ENCODE measurements around the gene GRK3. TPM values are rescaled to one million over a fixed set of nuclear protein-coding genes. Genes with fewer than 3 reads are reported as not detected.

The GRK3 gene
- total and polyA plus RNA-seq, 2 donors (not counting 3 experiments of a cell fraction or from before 2014, with no cell fraction given) = 0.68 to 4.4 TPM

- no peaks in the 10 kb centered on the region for H3K9me3 ChIP-seq (replicated peaks; ENCODE audit: control insufficient read depth, insufficient read depth, low read length)
- H3K9ac ChIP-seq (replicated peaks; ENCODE audit: extremely low read depth, insufficient read depth, low read length) = no peak overlapping the region
- intact Hi-C loops (cut with micrococcal nuclease) = no loop called here
- no peak for TF ChIP-seq POLR2A (IDR thresholded peaks at IDR 0.05; ENCODE audit: low read depth, low read length)
- TF ChIP-seq MAX (IDR thresholded peaks at IDR 0.05; ENCODE audit: insufficient read depth, insufficient read length) = no peak
- no peak for TF ChIP-seq MYC (IDR thresholded peaks at IDR 0.05; ENCODE audit: low read depth, low read length)
- TF ChIP-seq EZH2 (IDR thresholded peaks at IDR 0.05; ENCODE audit: borderline replicate concordance, low read depth, low read length, severe bottlenecking) = no peak
- no peak for TF ChIP-seq POLR2AphosphoS5 (IDR thresholded peaks at IDR 0.05; ENCODE audit: insufficient read depth, low read depth, low read length)
- TF ChIP-seq FOS (IDR thresholded peaks at IDR 0.05; ENCODE audit: borderline replicate concordance, insufficient read depth, low read length) = no peak
- no peak for TF ChIP-seq CTCF (IDR thresholded peaks at IDR 0.05; ENCODE audit: extremely low read depth in 1 of 2, insufficient read depth in 1 of 2, low read depth in 1 of 2, low read length in 2 of 2)
- TF ChIP-seq JUN (IDR thresholded peaks at IDR 0.05; ENCODE audit: borderline replicate concordance, insufficient read depth, insufficient read length, low read depth) = no peak
- no peak for TF ChIP-seq GATA2 (IDR thresholded peaks at IDR 0.05; ENCODE audit: insufficient read depth, insufficient read length, low read depth, low read length)
- no peak overlapping the region for H3K27ac ChIP-seq (ENCODE audit: insufficient read depth, low read depth, low read length)
- H2AFZ ChIP-seq (ENCODE audit: low read depth, low read length) = no peak overlapping the region
- no peak overlapping the region for H3K4me2 ChIP-seq (ENCODE audit: insufficient read depth, low read length)
- CTCF ChIA-PET = interaction anchor here (0.7 to 1.0 kb wide), 2 partner anchors 15 to 236 kb away, joined by 3 to 4 read pairs; no protein-coding TSS in a partner anchor
- H4K20me1 ChIP-seq (replicated peaks; ENCODE audit: control insufficient read depth, extremely low read depth, insufficient read depth, low read length) = no peaks in the 10 kb centered on the region
- DNase-seq (ENCODE audit: low read depth, low spot score) (no peak), FAIRE-seq (no peak)
- no peaks in the 10 kb centered on the region for H3K9me1 ChIP-seq (replicated peaks; ENCODE audit: control insufficient read depth, extremely low read depth, insufficient read depth, low read length)
- H3K79me2 ChIP-seq (ENCODE audit: control insufficient read depth, insufficient read depth, low read length) = no peaks in the 10 kb centered on the region
- no TSS peak for BruUV-seq (replicated peaks)
- no peaks in the 10 kb centered on the region for H3K4me1 ChIP-seq (ENCODE audit: control insufficient read depth, extremely low read depth, insufficient read depth, low read length)
- dilution Hi-C loops (cut with MboI; ENCODE audit: extremely low pct_ligation_motif_present, low sequenced_read_pairs) = no loop called here
- no peaks in the 10 kb centered on the region for H3K27me3 ChIP-seq (ENCODE audit: control insufficient read depth in 2 of 2, insufficient read depth in 2 of 2, low read length in 2 of 2)
- no peak overlapping the region for H3K4me3 ChIP-seq (replicated peaks in 1 of 3; ENCODE audit: insufficient read depth in 1 of 3, low read depth in 1 of 3, low read length in 3 of 3)
- POLR2A ChIA-PET = no interaction called here
- H3K36me3 ChIP-seq (ENCODE audit: control insufficient read depth in 2 of 2, extremely low read depth in 1 of 2, insufficient read depth in 2 of 2, low read length in 2 of 2) = no peaks in the 10 kb centered on the region
Observed at GRCh38 chr22:25698978-25699377, 134.5 kb downstream of the GRK3 start.
